GM21737 (cell line): ENCODE data around the gene OPCML.

Source experiments
- ATAC-seq: cut with Tn5 transposase; IDR thresholded peaks from one replicate; pipeline ENCODE4 v1.9.1; 2021; ENCODE audit warnings: mild to moderate bottlenecking, moderate library complexity; ENCODE audit not compliant: unreplicated experiment

Gene OPCML

DNA sequence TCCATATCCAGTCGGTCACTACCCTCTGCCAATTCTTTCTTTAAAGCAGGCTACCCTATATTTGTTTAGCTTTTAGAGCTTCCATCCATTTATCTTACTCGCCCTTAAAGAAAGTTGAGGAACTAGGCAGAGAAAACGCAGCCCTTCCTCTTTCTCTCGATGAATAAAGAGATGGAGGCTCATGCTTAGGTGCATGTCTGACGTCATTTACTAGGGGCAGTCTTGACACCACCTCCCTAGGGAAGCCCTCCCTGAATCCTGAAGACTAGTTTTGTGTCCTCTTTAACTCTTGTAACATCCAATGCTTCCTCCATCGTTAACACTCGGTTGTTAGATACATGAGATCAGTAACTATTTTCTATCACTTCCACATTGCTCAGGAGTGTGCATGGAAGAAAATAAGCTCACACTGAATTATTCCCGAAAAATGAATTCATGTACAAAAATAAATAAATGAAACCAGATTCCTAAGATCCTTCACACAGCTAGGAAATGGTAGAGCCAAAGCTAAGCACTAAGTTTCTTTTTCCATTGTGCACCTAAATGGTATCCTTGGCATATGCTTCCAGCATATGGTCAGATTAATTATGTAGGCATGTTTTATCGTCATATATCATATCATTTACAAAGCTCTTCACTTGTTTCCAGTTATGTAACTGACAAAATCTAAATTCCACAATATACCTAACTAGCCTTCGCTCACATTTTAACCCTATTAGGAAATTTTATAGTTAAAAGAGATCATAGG lies 291.2 kb downstream of the OPCML start:
- no peak for ATAC-seq

DNA sequence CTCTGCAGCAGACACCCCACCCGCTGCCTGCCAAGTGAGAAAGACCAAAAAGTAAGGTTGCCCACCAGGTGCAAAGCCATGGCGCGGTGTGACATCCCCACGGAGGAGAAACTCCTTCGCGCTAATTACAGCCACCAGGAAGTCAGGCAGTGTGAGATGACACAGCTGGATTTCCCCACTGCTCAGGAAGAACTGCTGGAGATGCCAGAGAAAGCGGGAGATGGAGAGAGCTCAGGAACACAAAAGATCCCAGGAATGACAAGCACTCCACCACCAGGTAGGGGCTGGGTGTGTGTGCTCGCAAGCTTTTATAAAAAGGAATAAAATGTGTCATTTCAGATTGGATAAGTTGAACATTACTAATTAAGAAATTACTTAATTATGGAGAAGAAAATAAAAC lies 292.7 kb downstream of the OPCML start:
- no peak for ATAC-seq

DNA sequence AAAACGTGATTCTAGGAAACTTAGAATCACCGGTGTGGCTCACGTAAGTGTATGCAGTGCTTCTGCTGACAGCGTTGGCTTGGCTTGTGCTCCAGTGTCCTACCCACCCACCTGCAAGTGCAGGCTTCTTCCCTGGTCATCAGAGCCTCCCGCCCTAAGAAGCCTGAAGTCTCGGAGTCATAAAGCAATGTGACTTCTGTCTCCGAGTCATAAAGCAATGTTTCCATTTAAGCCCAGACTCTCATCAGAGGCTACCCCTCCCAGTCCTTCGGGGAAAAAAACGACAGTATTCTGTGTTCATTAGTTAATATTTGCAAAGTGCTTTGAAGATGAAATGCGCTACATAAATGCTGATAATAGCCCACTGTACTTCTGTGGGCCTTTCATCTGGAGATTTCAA lies 293.8 kb downstream of the OPCML start:
- ATAC-seq = no peak

DNA sequence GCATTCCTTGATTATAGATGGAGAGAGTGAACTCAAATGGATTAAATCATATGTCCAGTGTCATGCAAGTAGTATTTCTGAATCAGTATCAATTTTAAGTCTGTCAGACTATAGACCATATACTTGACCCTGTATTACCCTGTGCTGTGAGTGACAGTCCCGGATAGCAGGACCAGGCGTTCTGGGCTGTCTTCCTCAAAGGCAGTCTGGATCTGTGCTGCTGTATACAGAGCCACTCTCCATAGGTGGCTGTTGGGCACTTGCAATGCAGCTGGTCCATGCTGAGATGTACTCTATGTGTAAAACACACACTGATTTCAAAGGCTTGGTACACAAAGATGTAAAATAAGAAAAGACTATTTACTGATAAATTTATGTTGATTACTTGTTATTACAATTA lies 294.3 kb downstream of the OPCML start:
- no peak for ATAC-seq

DNA sequence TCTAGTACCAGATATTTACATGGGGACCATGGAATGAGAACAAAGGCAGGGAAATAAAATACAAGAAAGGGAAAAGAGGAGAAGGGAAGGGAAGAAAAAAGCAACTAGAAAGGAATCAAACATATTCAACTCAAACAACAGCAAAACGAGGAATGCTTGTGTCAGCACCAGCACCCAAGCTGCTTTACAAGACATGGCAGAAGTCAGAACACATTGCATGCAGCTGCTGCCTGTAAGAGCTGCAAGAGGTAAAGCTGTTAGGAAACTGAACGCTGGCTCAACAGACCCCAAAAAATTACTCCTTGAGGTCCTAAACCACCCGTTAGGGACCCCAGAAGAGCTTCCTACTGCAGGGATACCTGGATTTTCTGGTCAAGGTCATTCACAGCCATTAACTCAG lies 296.9 kb downstream of the OPCML start:
- ATAC-seq = no peak

DNA sequence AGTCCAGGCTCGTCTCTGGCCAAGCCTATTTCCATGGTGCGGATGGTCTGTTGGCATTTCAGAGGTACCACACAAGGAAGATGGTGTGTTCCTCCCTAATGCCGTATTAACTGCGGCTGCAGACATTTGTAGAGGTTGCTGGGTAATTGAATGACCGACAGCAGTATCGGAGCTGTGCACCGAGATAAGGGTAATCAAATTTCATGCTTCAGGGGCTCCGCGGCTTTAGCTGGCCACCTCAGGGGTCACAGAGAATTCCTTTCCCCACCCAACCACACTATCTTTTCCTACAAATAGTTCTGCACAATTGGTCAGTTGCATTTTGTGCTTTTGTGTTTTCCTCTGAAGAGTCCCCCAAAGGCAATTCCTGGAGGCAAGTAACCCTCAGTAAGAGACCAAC lies 297.4 kb downstream of the OPCML start:
- ATAC-seq = no peak

DNA sequence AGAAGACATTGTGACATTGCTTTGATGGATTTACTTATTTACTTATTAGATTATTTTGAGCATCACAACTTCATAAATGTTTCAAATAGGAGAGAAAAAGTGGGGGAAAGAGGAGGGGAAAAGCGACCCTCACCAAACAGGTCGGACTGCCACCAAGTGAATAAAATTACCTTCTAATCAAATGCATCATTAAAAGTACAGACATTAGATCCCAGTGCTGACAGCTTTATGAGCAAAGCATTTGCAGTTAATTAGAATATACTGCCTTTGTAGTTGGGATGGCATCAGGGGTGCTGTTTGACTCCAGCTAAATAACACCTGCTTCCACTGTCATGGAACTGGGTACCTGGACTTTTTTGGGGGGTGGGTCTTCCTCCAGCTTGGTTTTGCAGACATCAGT lies 299.6 kb downstream of the OPCML start:
- no peak for ATAC-seq

DNA sequence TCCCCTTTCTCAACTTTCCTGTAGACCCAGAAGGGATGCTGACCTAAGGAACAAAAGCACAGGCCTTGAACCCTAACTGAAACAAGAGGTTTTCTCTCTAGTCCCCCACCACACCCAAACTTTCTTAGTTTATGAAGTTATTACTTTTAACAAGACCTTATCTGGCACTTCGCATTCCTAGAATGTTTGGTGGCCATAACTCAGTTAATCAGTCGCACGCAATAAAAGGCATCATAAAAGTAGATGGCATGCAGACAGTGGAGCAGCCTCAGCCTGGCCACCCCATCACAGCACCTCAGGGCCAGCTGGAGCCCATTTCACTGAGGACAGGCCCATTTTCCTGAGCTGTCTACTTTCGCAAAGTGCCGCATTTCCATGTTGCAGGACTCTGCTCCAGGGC lies 301.9 kb downstream of the OPCML start:
- no peak for ATAC-seq

DNA sequence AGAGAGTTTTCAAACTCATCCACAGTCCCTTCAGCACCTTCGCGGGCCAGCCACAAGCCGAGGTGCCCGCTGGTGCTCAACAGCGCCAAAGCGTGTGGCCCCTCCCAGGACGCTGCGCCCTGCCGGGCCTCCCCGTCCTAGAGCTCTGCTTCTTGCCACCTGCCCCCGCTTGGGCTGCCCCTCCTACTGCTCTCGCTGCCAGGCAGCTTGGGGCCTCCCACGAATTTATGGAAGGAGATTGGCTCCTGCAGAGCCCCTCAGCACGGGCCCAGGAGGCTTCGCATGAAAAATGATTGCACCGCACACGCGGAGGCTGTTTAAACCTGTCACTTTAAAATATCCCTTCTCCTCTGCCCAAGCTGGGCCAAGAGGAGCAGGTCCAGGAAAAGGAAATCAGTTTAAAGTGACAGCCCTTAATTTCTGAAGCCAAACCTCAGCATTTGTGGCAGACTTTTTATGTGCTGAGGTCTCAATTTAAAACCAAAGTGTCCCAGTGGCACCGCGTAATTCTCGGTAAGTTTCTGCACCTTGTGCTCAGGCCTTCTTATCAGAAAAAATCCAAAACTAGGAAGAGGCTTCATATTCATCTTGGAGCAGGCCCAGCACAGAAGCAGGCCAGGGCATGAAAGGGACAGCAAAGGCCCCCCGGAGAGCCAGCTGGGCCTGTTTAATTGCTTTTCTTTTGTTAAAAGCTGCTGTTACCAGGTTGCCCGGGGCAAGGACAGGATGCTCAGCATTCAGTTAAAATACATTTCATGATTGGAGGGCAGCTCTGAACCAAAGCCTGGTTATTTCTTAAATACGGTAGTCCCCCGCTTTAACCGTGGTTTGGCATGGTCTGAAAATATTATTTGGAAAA lies 303.6 kb downstream of the OPCML start:
- ATAC-seq = no peak

DNA sequence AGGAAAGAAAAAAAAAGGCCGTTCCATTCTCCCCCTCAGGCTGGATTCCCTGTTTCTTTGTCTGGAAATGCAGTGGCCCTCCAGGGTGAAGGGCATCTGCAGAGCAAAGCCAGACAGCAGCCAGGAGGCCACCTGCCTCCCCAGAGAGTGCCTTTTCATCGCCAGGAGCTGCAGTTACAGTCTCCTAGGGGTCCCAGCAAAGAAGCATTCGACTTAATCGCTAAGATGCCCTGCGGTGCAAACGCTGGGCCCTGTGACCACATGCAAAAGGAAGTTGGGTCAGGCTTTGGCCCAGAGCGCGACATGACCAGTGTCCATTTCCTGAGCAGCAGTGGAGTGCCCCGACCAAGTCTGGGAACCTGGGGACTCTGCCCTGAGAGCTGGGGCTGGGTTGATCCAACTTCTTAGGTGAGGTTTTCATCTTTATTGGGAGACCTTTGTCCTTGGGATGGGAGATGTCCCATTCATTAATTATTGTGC lies 304.6 kb downstream of the OPCML start:
- no peak for ATAC-seq

DNA sequence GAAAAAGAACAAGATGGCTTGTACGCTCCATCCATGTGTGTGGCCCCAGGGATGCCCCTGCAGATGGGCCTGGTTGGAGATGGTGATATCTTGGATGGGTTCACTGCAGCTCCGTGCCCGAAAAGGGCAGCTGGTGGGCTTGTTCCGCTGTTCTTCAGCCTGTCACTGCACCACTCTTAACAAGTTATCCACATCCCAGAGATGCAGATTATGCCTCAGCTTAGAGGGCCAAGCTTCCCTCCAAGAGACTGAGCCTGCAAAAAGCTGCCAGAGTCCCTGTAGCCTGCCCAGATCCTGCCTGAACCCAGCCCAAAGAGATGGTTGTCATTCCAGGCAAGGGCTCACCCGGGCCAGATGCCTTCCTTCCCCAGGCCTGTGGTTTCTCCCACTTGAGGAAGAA lies 308.0 kb downstream of the OPCML start:
- no peak for ATAC-seq

DNA sequence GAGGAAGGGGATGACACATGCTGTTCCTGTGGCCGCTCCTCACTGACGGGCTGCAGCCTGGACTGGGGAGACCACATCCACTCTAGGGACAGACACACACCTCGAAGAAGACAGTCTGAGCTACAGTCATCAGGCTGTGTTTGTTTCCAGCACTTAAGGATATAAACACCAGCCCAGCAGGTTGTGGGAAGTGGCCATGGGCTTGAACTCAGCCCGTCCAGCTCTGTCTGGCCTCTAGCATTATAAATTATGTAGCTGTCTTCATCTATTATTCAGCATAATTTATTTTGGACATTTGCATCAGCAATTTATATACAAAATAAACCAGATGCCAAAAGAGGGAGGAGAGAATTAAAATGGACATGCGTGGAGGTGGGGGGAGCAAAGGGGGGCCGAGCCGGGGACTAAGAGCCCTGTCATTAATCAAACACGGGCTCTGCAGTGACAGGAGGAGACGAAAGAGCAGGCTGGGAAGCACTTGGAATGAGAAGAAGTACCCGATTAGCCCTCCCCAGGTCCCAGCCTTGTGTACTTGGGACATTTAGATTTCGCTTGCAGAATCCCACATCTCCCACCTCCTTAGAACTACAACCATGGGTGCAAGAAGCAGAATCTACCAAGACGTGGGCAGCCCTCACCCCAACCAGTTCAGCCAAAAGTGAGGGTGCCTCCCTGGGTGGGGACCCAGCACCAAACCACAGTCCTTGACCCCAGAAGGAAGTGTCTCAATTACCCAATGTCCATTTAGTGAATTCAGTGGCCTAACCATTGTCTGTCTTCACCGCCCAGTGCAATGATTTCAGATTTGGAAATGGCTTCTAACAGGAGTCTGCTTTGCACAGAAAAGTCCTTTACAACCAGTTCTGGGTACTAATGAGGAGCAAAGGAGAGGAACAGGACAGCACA lies 309.6 kb downstream of the OPCML start:
- ATAC-seq = no peak

DNA sequence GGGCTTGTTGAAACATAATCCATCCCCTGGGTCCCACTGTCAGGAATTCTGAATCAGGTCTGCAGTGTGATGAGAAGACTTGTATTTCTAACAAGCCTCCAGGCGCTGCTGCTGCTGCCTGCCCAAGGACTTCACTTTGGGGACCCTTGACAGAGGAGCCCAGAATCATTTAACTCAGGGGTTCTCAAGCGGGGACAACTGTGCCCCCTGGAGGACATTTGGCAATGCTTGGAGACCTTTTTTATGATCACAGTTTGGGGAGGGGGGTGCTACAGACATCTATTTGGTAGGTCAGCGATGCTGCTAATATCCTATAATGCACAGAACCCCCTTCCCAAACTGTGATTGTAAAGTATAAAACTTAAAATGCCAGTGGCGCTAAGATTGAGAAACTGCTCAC lies 312.8 kb downstream of the OPCML start:
- ATAC-seq = no peak

DNA sequence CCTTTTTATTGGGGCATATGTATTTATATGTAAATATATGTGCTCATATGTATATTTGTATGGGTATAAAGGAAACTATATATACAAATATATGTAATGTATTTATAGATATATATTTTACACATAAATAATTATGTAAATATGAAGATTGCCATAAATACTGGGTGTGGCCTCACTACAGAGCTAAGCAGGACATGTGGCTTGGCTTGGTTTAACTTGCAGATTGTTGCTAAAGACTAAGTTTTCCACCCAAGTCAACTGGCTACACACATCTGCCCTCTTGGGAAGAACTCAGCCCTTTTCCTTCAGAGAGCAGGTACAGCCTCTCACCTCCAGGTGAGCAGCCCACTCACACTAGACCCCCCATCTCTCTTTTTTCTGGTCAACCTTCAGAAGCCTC lies 315.5 kb downstream of the OPCML start:
- no peak for ATAC-seq

DNA sequence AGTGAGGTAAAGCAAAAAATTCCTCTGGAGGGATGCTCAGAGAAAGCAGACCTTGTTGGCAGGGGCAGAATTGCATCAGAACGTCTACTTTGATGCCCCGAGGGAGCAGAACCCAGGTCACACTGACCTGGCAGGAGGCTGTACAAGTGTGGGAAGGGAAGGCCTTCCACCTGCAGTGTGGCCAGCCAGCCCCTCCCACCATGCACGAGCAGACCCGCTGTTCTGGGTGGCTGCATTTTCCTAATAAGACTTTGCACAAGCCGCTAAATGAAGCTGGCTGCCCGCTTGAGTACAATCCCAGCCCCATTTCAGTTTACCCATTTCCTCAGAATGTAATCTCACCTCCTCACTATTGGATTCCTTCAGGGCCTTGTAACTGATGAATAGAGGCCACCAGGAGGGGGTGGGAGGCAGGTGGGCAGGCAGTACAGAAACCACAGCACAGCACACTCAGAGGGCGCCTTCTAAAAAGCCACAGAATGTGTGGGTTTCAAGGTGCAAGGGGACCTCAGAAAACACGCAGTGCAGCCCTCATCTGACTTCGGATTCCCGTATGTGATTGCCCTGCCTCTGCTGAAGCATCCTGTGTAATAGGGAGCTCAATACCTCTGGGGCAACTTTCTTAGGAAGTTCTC lies 316.6 kb downstream of the OPCML start:
- no peak for ATAC-seq

DNA sequence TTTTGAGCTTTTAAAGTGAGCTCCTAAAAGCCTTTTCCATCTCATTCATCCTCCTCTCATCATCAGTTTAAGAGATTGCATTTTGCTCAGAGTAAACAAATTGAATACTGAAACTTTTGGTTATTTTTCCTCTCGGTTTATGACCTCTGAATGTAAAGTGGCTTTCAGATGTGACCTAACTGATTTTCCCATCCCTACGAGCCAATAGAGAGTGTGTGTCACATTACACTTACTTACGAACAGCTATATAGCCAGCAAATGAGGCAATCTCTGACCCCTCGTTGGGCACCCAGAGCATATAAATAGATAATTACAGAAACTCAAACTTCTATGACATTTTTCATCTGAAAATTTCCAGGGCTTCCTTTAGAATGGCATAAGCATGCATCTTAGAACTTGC lies 317.7 kb downstream of the OPCML start:
- ATAC-seq = no peak

DNA sequence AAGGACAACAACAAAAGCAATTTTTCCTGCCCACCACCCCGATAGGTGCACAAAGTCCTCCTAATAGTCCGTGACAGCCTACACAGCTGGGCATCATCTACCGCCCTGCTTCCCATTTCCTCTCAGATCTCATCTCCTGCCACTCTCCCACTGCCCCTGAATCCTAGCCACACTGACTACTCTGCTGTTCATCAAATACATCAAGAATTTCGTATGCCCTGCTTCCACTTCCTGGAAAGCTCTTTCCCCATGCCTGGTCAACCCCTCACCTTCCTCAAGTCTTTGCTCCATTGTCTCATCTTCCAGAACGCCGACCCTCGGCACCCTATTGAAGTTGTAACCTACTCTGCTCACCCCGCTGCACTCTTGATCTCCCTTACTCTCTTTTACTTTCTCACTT lies 320.1 kb downstream of the OPCML start:
- no peak for ATAC-seq

DNA sequence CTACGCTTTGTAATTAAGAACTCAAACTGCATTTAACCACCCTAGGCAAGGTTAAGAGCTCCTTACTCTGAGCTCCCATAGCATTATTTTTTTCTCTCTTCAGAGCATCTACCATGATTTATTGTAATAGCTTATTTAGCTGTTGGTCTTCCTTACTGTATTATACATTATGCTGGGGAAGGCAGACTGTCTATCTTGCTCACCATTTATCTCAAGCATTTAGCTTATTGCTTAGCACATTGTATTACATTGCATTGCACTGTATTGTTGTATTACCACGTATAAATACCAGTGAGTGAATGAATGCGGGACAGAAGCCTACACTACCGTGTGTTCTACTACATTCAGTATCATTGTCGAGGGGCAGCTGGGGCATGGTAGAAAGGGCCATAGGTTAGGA lies 324.3 kb downstream of the OPCML start:
- no peak for ATAC-seq

DNA sequence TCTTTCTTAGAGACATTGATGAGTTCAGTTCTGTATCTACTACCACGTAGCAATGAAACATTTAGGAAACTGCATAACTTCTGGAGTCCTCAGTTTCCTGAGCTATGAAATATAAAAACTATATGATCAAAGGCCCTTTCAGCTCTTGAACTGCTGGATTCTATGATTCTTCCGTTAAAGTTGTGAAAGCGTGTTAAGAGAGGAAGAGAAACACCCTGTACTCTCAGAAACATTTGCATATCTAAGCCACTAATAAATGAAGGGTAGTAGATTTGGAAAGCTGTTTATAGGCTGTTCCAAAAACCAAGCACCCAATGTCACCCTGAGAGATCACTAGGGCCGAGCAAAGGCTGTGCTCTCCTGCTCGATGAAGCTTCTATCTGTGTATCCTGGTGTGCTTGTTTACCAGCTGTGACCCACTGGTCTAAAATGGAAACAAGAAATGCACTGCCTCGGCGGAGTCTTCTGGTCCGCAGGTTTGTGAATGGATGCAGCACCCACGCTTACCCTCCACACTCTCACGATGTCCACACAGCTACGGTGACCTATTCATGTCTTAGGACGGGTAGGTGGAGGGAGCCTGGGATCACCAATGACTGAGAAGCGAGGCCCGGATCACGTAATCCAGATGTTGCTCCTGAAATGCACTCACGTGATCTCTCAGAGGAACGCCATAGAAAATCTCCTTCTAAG lies 325.8 kb downstream of the OPCML start:
- no peak for ATAC-seq

DNA sequence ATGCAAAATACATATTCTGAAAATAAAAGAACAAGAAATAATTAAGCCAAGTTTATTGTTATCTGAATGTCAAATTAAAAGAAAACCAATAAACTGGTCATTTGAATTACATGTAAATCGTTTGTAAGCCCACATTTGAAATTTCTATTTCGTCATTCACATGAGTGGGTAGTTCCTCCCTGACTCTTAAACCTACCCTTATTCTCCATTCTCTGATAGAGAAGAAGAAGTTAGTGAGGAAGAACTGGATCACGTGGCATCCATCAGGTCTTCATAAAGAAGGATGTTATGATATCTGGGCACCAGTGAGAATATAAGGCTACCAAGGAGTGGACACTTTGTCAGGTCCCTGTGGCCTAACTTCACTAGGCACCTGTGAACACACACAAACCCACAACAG lies 328.1 kb downstream of the OPCML start:
- no peak for ATAC-seq
